GM12878 (cell line): ENCODE results near the gene PASK. TPM values are rescaled to one million over a fixed set of nuclear protein-coding genes. Genes with fewer than 3 reads are reported as not detected.

Experiments
- ATAC-seq: fragments of 200-7000 bp; cut with Tn5 transposase; 3 replicates; pipeline ENCODE4 v1.9.1; 2020; ENCODE audit warnings: mild to moderate bottlenecking, moderate library complexity
- BruUV-seq: library from RNA; stranded (reverse); fragments of 400-500 nt; replicated peaks from 2 replicates; lab custom pipeline; 2021; lab: Mats Ljungman, UMichigan
- CTCF ChIA-PET: fragments of 300-600 bp; sonication (Branson Sonifier 250); formaldehyde crosslinking; extraction: SDS; loops from one replicate; lab custom pipeline; 2021; ENCODE audit warnings: inconsistent platforms; lab: Yijun Ruan, JAX
- POLR2A ChIA-PET: fragments of 350-600 bp; formaldehyde crosslinking; extraction: SDS; loops from one replicate; lab custom pipeline; 2021; ENCODE audit warnings: inconsistent platforms; lab: Charles Lee
- RAD21 ChIA-PET: fragments of 300-600 bp; sonication (Branson Sonifier 250); formaldehyde crosslinking; loops from one replicate; lab custom pipeline; 2023; ENCODE audit warnings: antibody characterized with exemption; ENCODE audit not compliant: unreplicated experiment; lab: Charles Lee
- SMC1A ChIA-PET: fragments of 300-600 bp; sonication (Branson Sonifier 250); formaldehyde crosslinking; loops from one replicate; lab custom pipeline; 2023; ENCODE audit not compliant: unreplicated experiment, uncharacterized antibody; lab: Charles Lee
- DNase-seq: peaks from one replicate; pipeline ENCODE4 v3.0.0-alpha.2; 2011; ENCODE audit warnings: low read depth, low spot score
- FAIRE-seq: peaks from 3 replicates; lab custom pipeline; 2011; peaks lifted over from hg19 to GRCh38; lab: Jason Lieb, UNC
- H2AFZ ChIP-seq: 2 replicates; pipeline ENCODE4 v1.6.0; 2011; ENCODE audit warnings: low read depth, low read length, control low read depth; ENCODE audit not compliant: control insufficient read depth
- H3K27ac ChIP-seq: 2 replicates; pipeline ENCODE4 v1.5.1; 2011; ENCODE audit warnings: control low read depth; ENCODE audit not compliant: control insufficient read depth, insufficient read depth
- H3K27me3 ChIP-seq, 2 experiments: replicated peaks in 1 of 2; 2 replicates each; pipeline versions ENCODE4 v1.6.0 to v1.6.1; 2011; ENCODE audit warnings: low read length in 1 of 2; ENCODE audit not compliant: control insufficient read depth in 2 of 2, insufficient read depth in 2 of 2
- H3K36me3 ChIP-seq, 2 experiments: 2 replicates each; pipeline ENCODE4 v1.5.1; 2011; ENCODE audit warnings: low read length in 1 of 2; ENCODE audit not compliant: control insufficient read depth in 2 of 2, insufficient read depth in 2 of 2
- H3K4me1 ChIP-seq: 2 replicates; pipeline ENCODE4 v1.6.1; 2011; ENCODE audit warnings: mild to moderate bottlenecking, low read length, moderate library complexity, mixed read lengths; ENCODE audit not compliant: control insufficient read depth, insufficient read depth
- H3K4me2 ChIP-seq: 2 replicates; pipeline ENCODE4 v1.6.0; 2011; ENCODE audit warnings: control low read depth; ENCODE audit not compliant: control insufficient read depth, insufficient read depth
- H3K4me3 ChIP-seq: fragments of 200-600 bp; sonication (generic); 2 replicates; pipeline ENCODE4 v1.5.1; 2016
- H3K79me2 ChIP-seq: 2 replicates; pipeline ENCODE4 v1.6.0; 2011; ENCODE audit warnings: low read length; ENCODE audit not compliant: control insufficient read depth, insufficient read depth
- H3K9ac ChIP-seq: 2 replicates; pipeline ENCODE4 v1.8.0; 2011; ENCODE audit warnings: low read length, control low read depth, mixed read lengths; ENCODE audit not compliant: control insufficient read depth, insufficient read depth
- H3K9me3 ChIP-seq: replicated peaks from 3 replicates; pipeline ENCODE4 v1.5.1; 2011; ENCODE audit warnings: mild to moderate bottlenecking, low read length; ENCODE audit not compliant: control insufficient read depth, insufficient read depth
- H4K20me1 ChIP-seq: 2 replicates; pipeline ENCODE4 v1.6.0; 2011; ENCODE audit not compliant: control insufficient read depth, insufficient read depth
- BCL11A ChIP-seq: IDR thresholded peaks from 2 replicates; pipeline ENCODE4 v1.6.1; 2011; ENCODE audit warnings: low read depth, low read length
- BHLHE40 ChIP-seq, 2 experiments: fragments of 450-650 bp in 1 of 2; IDR thresholded peaks; 2 replicates each; pipeline ENCODE4 v1.6.1; 2011 to 2017; ENCODE audit warnings: low read depth in 2 of 2, borderline replicate concordance in 1 of 2, improper control_type of control experiment in 1 of 2, low read length in 1 of 2, mild to moderate bottlenecking in 1 of 2
- IKZF1 ChIP-seq: fragments of 450-650 bp; conservative IDR thresholded peaks from 2 replicates; pipeline ENCODE4 v1.6.1; 2017; ENCODE audit warnings: antibody characterized with exemption, mild to moderate bottlenecking
- LARP7 ChIP-seq: fragments of 450-650 bp; IDR thresholded peaks from 2 replicates; pipeline ENCODE4 v1.6.1; 2017; ENCODE audit warnings: mild to moderate bottlenecking
- MXI1 ChIP-seq: fragments of 150-350 bp; IDR thresholded peaks from 2 replicates; pipeline ENCODE4 v1.6.1; 2011; ENCODE audit warnings: low read depth, mild to moderate bottlenecking, inconsistent platforms, low read length, improper control_type of control experiment
- MYC ChIP-seq: IDR thresholded peaks from 2 replicates; pipeline ENCODE4 v1.6.1; 2011; ENCODE audit warnings: mild to moderate bottlenecking, low read length, moderate library complexity, inconsistent platforms; ENCODE audit not compliant: insufficient read depth, insufficient replicate concordance, insufficient read length, severe bottlenecking
- NR2F1 ChIP-seq: fragments of 450-650 bp; conservative IDR thresholded peaks from 2 replicates; pipeline ENCODE4 v1.6.1; 2017; ENCODE audit warnings: mild to moderate bottlenecking
- PBX3 ChIP-seq: IDR thresholded peaks from 2 replicates; pipeline ENCODE4 v1.6.1; 2011; ENCODE audit warnings: mild to moderate bottlenecking, low read depth, low read length, moderate library complexity; ENCODE audit not compliant: insufficient replicate concordance
- POLR2A ChIP-seq: IDR thresholded peaks from 2 replicates; pipeline ENCODE4 v1.6.1; 2011; ENCODE audit warnings: low read depth, mild to moderate bottlenecking, low read length
- SPI1 ChIP-seq: IDR thresholded peaks from 2 replicates; pipeline ENCODE4 v1.6.1; 2011; ENCODE audit warnings: low read depth, mild to moderate bottlenecking, low read length, moderate library complexity, borderline replicate concordance; ENCODE audit not compliant: insufficient read depth
- SREBF1 ChIP-seq: IDR thresholded peaks from 2 replicates; pipeline ENCODE4 v1.6.1; 2012; ENCODE audit warnings: mild to moderate bottlenecking, low read length
- USF2 ChIP-seq: IDR thresholded peaks from 2 replicates; pipeline ENCODE4 v1.6.1; 2011; ENCODE audit warnings: low read depth, low read length, improper control_type of control experiment, borderline replicate concordance
- ZNF24 ChIP-seq: fragments of 450-650 bp; IDR thresholded peaks from 2 replicates; pipeline ENCODE4 v1.6.1; 2017; ENCODE audit warnings: antibody characterized with exemption, mild to moderate bottlenecking
- ZNF622 ChIP-seq: fragments of 450-650 bp; IDR thresholded peaks from 2 replicates; pipeline ENCODE4 v1.6.1; 2017; ENCODE audit warnings: mild to moderate bottlenecking, inconsistent platforms
- WGBS: methylation state at CpG from one replicate; pipeline ENCODE4 v1.1.6; 2016; ENCODE audit warnings: low lambda C conversion rate; ENCODE audit not compliant: insufficient replicate concordance, insufficient coverage; ENCODE audit errors: missing lambda C conversion rate; 5-methylcytosine and 5-hydroxymethylcytosine counted together
- in situ Hi-C: fragments of 300-500 bp; cut with MboI; formaldehyde crosslinking; loops from 9 replicates; pipeline ENCODE4 v1.14.3; 2018; ENCODE audit warnings: mixed read lengths
- intact Hi-C: fragments of 100-400 bp; cut with micrococcal nuclease; formaldehyde crosslinking; loops from one replicate; pipeline ENCODE4 v1.14.2; 2022; ENCODE audit not compliant: unreplicated experiment
- polyA plus RNA-seq, 11 experiments: library from polyadenylated mRNA; depleted of rRNA in 4 of 11; unstranded in 6 of 11; stranded (reverse) in 5 of 11; fragments of >200 nt; fragmentation: Nextera tagmentation in 4 of 11; fragmentation: Illumina TruSeq in 1 of 11; extraction: Ambion mirVana in 4 of 11; extraction: Trizol in 1 of 11; gene quantifications; 1 replicate in 1 of 11; 2 replicates in 10 of 11; pipeline versions ENCODE4 v1.2.1 to v1.2.3, GENCODE V29; 2011 to 2016; ENCODE audit warnings: inconsistent platforms in 2 of 11, missing spikeins in 2 of 11, low read depth in 1 of 11
- total RNA-seq, 4 experiments: library from RNA; depleted of rRNA in 3 of 4; stranded (reverse); fragments of >200 nt in 3 of 4; fragmentation: Illumina TruSeq in 1 of 4; extraction: Trizol in 1 of 4; gene quantifications; 2 replicates each; pipeline versions ENCODE4 v1.2.1 to v1.2.3, GENCODE V29; 2013 to 2021
- TF ChIP-seq, protein P1 (sequence below), 3 experiments: IDR thresholded peaks in 2 of 3; conservative IDR thresholded peaks in 1 of 3; 2 replicates each; pipeline ENCODE4 v1.5.1; 2011; ENCODE audit warnings: low read depth in 3 of 3, low read length in 3 of 3, mild to moderate bottlenecking in 3 of 3, control low read depth in 2 of 3, moderate library complexity in 2 of 3, inconsistent platforms in 1 of 3, mixed read lengths in 1 of 3; ENCODE audit not compliant: control insufficient read depth in 2 of 3, insufficient read depth in 1 of 3; ENCODE audit errors: extremely low read depth in 1 of 3

The PASK gene
- total and polyA plus RNA-seq, 10 of the 15 experiments (the other 5 are each of a cell fraction or from before 2014, with no cell fraction given), result 9.6 to 62.2 (median 28.5) TPM

- no peak for TF ChIP-seq PBX3
- TF ChIP-seq NR2F1, result no peak
- peak; percentile 37 to 48; a peak in 2 of 4 replicates for TF ChIP-seq BHLHE40 (IDR thresholded peaks at IDR 0.05; ENCODE audit: borderline replicate concordance in 1 of 2, low read depth in 2 of 2, low read length in 1 of 2)
- TF ChIP-seq MXI1, result no peak
- no peak for TF ChIP-seq SREBF1
- TF ChIP-seq ZNF622, result no peak
- no peak for TF ChIP-seq IKZF1
- no peak for TF ChIP-seq MYC
- TF ChIP-seq SPI1, result 0 out of 2 replicates have a peak, but pooled peaks have one; percentile 17
- no peak for TF ChIP-seq LARP7
These were observed 53.5 kb downstream of the PASK start (continued) for GRCh38 chr2:241095594-241096290.

- ChIA-PET POLR2A (interaction anchor here (1.0 to 1.7 kb wide), 4 partner anchors 9 to 54 kb away, joined by 3 to 7 read pairs (median 5); partner anchors contain the start of gene PASK), SMC1A (interaction anchor here (0.9 to 3.1 kb wide), 4 partner anchors 9 to 53 kb away, joined by 3 to 13 read pairs (median 4); no protein-coding TSS in a partner anchor), RAD21 (interaction anchor here (1.1 to 1.5 kb wide), 3 partner anchors 16 to 56 kb away, joined by 3 to 5 read pairs (median 3); partner anchors contain the start of gene PPP1R7), CTCF (interaction anchor here (1.1 to 1.5 kb wide), 2 partner anchors 16 to 225 kb away, joined by 3 to 6 read pairs; no protein-coding TSS in a partner anchor)
- no peak overlapping the region for H3K9ac ChIP-seq
- H3K9me3 ChIP-seq, result no peaks in the 10 kb centered on the region
- H4K20me1 ChIP-seq, result no peaks in the 10 kb centered on the region
- FAIRE-seq, result no peak
- WGBS, result 46% methylated on average over 5 of the region's 6 CpGs
- H2AFZ ChIP-seq, result no peak overlapping the region
- H3K4me1 ChIP-seq, result peaks cover 36% of the 10 kb centered on the region
- H3K79me2 ChIP-seq, result peaks cover 54% of the 10 kb centered on the region
- intact Hi-C loops (no loop called here), in situ Hi-C loops (no loop called here)
- no peak overlapping the region for H3K4me3 ChIP-seq
- ATAC-seq, result no peak
- no peak overlapping the region for H3K4me2 ChIP-seq
- H3K27ac ChIP-seq, result peak overlapping the region; percentile 90; the same call in 1 of the 2 replicates
- peaks cover 20 to 41% of the 10 kb centered on the region in 2 experiments for H3K36me3 ChIP-seq
- no peak for DNase-seq
- BruUV-seq, result no TSS peak
- no peaks in the 10 kb centered on the region for H3K27me3 ChIP-seq
- TF ChIP-seq POLR2A, result peak; percentile 55
- no peak for TF ChIP-seq ZNF24
- no peak for TF ChIP-seq IKZF1
- TF ChIP-seq BCL11A, result no peak
- TF ChIP-seq, protein P1, sequence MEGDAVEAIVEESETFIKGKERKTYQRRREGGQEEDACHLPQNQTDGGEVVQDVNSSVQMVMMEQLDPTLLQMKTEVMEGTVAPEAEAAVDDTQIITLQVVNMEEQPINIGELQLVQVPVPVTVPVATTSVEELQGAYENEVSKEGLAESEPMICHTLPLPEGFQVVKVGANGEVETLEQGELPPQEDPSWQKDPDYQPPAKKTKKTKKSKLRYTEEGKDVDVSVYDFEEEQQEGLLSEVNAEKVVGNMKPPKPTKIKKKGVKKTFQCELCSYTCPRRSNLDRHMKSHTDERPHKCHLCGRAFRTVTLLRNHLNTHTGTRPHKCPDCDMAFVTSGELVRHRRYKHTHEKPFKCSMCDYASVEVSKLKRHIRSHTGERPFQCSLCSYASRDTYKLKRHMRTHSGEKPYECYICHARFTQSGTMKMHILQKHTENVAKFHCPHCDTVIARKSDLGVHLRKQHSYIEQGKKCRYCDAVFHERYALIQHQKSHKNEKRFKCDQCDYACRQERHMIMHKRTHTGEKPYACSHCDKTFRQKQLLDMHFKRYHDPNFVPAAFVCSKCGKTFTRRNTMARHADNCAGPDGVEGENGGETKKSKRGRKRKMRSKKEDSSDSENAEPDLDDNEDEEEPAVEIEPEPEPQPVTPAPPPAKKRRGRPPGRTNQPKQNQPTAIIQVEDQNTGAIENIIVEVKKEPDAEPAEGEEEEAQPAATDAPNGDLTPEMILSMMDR (IDR thresholded peaks at IDR 0.05 in 2 of 3, conservative IDR thresholded peaks at IDR 0.05 in 1 of 3; ENCODE audit: control insufficient read depth in 2 of 3, extremely low read depth in 1 of 3, insufficient read depth in 1 of 3, low read depth in 3 of 3, low read length in 3 of 3), result no peak
- no peak for TF ChIP-seq USF2
These were observed 54.3 kb downstream of the PASK start for GRCh38 chr2:241094924-241095420.
